Osteocyte (in vitro differentiated cells): Measurements from ENCODE around the gene TCF19. TPM values are rescaled to one million over a fixed set of nuclear protein-coding genes. Genes with fewer than 3 reads are reported as not detected.
"Not testable (repeated sequence)": the region's sequence is repeated elsewhere in the genome, so short reads cannot be mapped to it uniquely, and the experiment has no call there.

Source experiments
- DNase-seq: peaks from one replicate; pipeline ENCODE4 v3.0.0; 2021; ENCODE audit warnings: mixed read lengths; ENCODE audit not compliant: unreplicated experiment; ENCODE audit errors: extremely low spot score
- H3K27ac Mint-ChIP-seq: one replicate; pipeline ENCODE4 v1.8.0; 2021; ENCODE audit warnings: mild to moderate bottlenecking, mixed read lengths; ENCODE audit not compliant: unreplicated experiment
- H3K27me3 Mint-ChIP-seq: one replicate; pipeline ENCODE4 v1.8.0; 2021; ENCODE audit warnings: mixed read lengths; ENCODE audit not compliant: unreplicated experiment
- H3K36me3 Mint-ChIP-seq: one replicate; pipeline ENCODE4 v1.8.0; 2021; ENCODE audit warnings: mixed read lengths; ENCODE audit not compliant: unreplicated experiment
- H3K4me1 Mint-ChIP-seq: one replicate; pipeline ENCODE4 v1.8.0; 2021; ENCODE audit warnings: mixed read lengths; ENCODE audit not compliant: unreplicated experiment
- H3K4me3 Mint-ChIP-seq: one replicate; pipeline ENCODE4 v1.8.0; 2021; ENCODE audit warnings: mild to moderate bottlenecking, moderate library complexity, mixed read lengths; ENCODE audit not compliant: unreplicated experiment
- H3K9me3 Mint-ChIP-seq: one replicate; pipeline ENCODE4 v1.8.0; 2021; ENCODE audit warnings: mixed read lengths; ENCODE audit not compliant: unreplicated experiment
- CTCF ChIP-seq: fragments of 200-600 bp; sonication (generic); IDR thresholded peaks from 2 replicates; pipeline ENCODE4 v1.5.0; 2021; ENCODE audit warnings: antibody characterized with exemption, mild to moderate bottlenecking, moderate library complexity
- total RNA-seq: library from RNA; stranded (reverse); gene quantifications from 2 replicates; pipeline ENCODE4 v1.2.1, GENCODE V29; 2021

TCF19 gene
- total RNA-seq, 1 donor from 2014 or later: 8.8 TPM

DNA sequence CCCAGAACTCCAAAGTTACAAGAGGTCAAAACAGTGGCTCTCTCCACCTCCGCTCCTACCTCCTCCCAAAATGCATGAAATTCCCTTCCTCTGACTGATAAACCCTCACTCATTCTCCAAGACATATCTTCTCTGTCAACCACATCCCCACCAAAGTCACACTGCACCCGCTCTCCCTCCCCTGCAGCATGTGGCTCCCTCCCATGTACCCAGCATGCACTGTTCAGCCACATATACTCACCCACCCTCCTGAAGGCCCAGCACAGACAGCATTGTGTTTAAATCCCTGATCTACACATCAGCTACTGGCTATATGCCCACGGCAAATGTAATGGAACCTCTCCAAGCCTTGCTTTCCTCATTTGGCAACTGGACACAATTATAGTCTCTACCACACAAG, 17.6 kb downstream of the TCF19 start:
- H3K27me3 Mint-ChIP-seq: no peaks in the 10 kb centered on the region

DNA sequence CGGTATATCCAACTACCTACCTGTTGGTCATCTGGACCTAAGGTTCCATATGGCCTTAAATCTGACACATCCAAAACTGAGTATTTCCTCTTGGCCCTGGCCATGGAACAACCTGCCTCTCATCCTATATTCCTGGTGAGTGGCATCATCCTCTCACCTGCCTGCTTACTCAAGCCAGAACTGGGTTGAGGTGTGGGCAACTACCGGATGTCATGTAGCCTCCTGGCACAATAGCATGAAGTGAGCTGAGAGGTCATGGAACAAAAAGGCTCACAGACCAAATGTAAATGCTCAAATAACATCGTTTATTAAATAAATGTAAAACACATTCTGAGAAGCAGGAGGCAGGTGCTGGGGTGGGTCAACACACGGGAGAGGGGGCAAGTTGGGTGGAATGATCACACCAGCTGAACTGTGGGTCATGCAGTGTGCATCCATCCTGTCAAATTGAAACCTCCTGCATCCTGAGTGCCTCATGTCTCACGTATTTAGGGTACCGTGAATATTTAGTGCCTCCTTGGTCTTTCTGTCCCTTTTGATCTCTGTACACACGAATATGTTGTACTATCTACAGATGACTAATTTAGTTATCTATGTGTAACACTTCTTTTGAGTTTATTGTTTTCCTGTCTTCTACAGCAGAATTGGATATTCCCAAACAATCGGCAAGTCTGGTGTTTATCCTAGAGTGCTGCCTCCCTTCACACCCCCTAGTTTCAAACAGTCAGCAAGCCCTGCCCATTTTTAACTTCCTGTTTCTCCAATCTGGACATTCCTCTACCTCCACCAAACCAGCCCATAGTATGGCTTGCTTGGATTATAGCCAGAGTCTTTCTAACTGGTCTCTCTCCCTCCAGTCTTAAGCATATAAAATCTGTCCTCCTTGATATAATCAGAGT, 20.0 kb downstream of the TCF19 start:
- no peak for DNase-seq
- no peaks in the 10 kb centered on the region for H3K27me3 Mint-ChIP-seq
- no peak overlapping the region for H3K4me3 Mint-ChIP-seq
- no peak for TF ChIP-seq CTCF
- no peak overlapping the region for H3K27ac Mint-ChIP-seq
- no peaks in the 10 kb centered on the region for H3K4me1 Mint-ChIP-seq
- no peaks in the 10 kb centered on the region for H3K9me3 Mint-ChIP-seq
- no peaks in the 10 kb centered on the region for H3K36me3 Mint-ChIP-seq

More for the DNA sequence above, 17.6 kb downstream of the TCF19 start:
- Mint-ChIP-seq H3K4me3 (no peak overlapping the region), H3K9me3 (no peaks in the 10 kb centered on the region), H3K27ac (no peak overlapping the region), H3K36me3 (no peaks in the 10 kb centered on the region), H3K4me1 (no peaks in the 10 kb centered on the region)
- DNase-seq: no peak
- TF ChIP-seq CTCF: no peak

- Mint-ChIP-seq H3K27me3 (no peaks in the 10 kb centered on the region), H3K27ac (no peak overlapping the region), H3K4me3 (no peak overlapping the region), H3K36me3 (no peaks in the 10 kb centered on the region), H3K9me3 (no peaks in the 10 kb centered on the region), H3K4me1 (no peaks in the 10 kb centered on the region)
- DNase-seq: no peak
- TF ChIP-seq CTCF: no peak
Measured at GRCh38 chr6:31179042-31179386, 20.6 kb downstream of the TCF19 start.

GRCh38 chr6:31179896-31180295, 21.5 kb downstream of the TCF19 start:
- Mint-ChIP-seq H3K4me1 (no peaks in the 10 kb centered on the region), H3K36me3 (no peaks in the 10 kb centered on the region), H3K27me3 (no peaks in the 10 kb centered on the region), H3K4me3 (no peak overlapping the region), H3K9me3 (no peaks in the 10 kb centered on the region), H3K27ac (no peak overlapping the region)
- no peak for DNase-seq
- TF ChIP-seq CTCF: no peak

DNA sequence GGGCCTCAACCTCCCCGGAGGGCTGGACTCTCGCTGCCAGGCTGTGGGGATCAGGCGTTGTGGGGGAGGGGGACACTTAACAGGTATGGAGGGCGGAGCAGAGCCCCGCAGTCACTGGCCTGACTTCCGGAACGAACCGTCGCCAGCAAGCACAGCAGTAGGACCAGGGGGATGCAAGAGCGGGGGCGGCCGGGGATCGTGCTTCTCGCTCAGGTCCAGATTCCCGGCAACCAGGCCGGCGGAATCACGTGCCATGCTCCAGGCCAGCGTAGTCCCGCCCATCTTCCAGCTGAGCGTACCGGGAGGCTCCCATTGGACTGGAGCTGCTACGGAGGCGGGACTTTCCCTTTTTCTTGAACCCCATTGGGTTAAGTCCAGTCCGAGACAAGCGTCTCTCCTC, 22.1 kb downstream of the TCF19 start:
- Mint-ChIP-seq H3K27me3 (no peaks in the 10 kb centered on the region), H3K9me3 (no peaks in the 10 kb centered on the region), H3K27ac (no peak overlapping the region), H3K4me1 (no peaks in the 10 kb centered on the region), H3K4me3 (no peak overlapping the region), H3K36me3 (no peaks in the 10 kb centered on the region)
- no peak for DNase-seq
- no peak for TF ChIP-seq CTCF

DNA sequence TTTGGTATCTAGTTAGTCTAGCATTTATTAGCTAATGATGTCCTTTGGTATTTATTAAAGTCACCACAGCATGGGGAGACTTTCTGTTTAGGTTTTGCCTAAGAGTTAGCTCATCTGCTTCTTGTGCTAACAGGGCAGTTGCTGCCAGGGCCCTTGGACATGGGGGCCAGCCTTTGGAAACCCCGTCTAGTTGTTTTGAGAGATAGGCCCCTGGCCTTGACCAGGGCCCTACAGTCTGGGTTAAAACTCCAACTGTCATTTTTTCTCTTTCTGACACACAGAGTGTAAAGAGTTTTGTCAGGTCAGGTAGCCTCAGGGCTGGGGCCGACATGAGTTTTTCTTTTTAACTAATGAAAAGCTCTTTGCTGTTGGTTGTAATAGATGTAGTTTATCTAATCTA, 24.9 kb downstream of the TCF19 start:
- H3K36me3 Mint-ChIP-seq, DNase-seq, H3K4me3 Mint-ChIP-seq, H3K27ac Mint-ChIP-seq, H3K4me1 Mint-ChIP-seq, H3K27me3 Mint-ChIP-seq, H3K9me3 Mint-ChIP-seq: not testable (repeated sequence)

GRCh38 chr6:31183859-31184258, 25.5 kb downstream of the TCF19 start:
- H3K27me3 Mint-ChIP-seq, H3K4me3 Mint-ChIP-seq, H3K4me1 Mint-ChIP-seq, H3K36me3 Mint-ChIP-seq, DNase-seq, H3K27ac Mint-ChIP-seq, H3K9me3 Mint-ChIP-seq: not testable (repeated sequence)

DNA sequence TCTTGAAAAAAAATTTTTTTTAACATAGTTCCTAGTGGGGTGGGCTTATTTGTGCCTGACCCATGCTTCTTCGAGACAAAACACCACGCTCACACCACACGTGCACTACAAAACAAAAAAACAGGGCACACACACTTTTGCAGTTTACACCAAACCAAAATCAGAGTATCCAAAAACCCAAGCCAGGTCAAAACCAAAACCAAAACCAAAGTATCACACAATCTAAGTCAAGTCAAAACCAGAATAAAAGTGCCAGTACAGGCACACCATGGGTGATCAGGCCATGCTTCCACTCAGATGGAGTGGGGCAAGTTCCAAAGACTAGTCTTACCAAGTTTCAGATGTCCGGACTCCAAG, 27.3 kb downstream of the TCF19 start:
- peak overlapping the region; percentile 64 for H3K27ac Mint-ChIP-seq
- not testable (repeated sequence) for H3K4me3 Mint-ChIP-seq, H3K36me3 Mint-ChIP-seq

More for the DNA sequence above, 27.3 kb downstream of the TCF19 start:
- not testable (repeated sequence) for H3K4me1 Mint-ChIP-seq, DNase-seq, H3K9me3 Mint-ChIP-seq, H3K27me3 Mint-ChIP-seq
